Measurements from ENCODE around the gene HDAC9. TPM values are rescaled to one million over a fixed set of nuclear protein-coding genes. Genes with fewer than 3 reads are reported as not detected.

The HDAC9 gene
- total RNA-seq, 1 experiment from 2014 or later = 17.1 TPM

- no peaks in the 10 kb centered on the region for H3K4me1 ChIP-seq (ENCODE audit: control insufficient read depth, insufficient read depth, low read length)
- ChIA-PET CTCF (interaction anchor here (0.6 kb wide), 2 partner anchors 17 to 232 kb away, joined by 3 to 5 read pairs; no protein-coding TSS in a partner anchor), POLR2A (no interaction called here)
- H3K27ac ChIP-seq (ENCODE audit: low read length) = no peak overlapping the region
- TF ChIP-seq, protein P1, sequence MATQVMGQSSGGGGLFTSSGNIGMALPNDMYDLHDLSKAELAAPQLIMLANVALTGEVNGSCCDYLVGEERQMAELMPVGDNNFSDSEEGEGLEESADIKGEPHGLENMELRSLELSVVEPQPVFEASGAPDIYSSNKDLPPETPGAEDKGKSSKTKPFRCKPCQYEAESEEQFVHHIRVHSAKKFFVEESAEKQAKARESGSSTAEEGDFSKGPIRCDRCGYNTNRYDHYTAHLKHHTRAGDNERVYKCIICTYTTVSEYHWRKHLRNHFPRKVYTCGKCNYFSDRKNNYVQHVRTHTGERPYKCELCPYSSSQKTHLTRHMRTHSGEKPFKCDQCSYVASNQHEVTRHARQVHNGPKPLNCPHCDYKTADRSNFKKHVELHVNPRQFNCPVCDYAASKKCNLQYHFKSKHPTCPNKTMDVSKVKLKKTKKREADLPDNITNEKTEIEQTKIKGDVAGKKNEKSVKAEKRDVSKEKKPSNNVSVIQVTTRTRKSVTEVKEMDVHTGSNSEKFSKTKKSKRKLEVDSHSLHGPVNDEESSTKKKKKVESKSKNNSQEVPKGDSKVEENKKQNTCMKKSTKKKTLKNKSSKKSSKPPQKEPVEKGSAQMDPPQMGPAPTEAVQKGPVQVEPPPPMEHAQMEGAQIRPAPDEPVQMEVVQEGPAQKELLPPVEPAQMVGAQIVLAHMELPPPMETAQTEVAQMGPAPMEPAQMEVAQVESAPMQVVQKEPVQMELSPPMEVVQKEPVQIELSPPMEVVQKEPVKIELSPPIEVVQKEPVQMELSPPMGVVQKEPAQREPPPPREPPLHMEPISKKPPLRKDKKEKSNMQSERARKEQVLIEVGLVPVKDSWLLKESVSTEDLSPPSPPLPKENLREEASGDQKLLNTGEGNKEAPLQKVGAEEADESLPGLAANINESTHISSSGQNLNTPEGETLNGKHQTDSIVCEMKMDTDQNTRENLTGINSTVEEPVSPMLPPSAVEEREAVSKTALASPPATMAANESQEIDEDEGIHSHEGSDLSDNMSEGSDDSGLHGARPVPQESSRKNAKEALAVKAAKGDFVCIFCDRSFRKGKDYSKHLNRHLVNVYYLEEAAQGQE (IDR thresholded peaks at IDR 0.05; ENCODE audit: insufficient read depth in 1 of 2, low read depth in 2 of 2, low read length in 1 of 2) = no peak
- no peak for TF ChIP-seq SIN3A (IDR thresholded peaks at IDR 0.05; ENCODE audit: borderline replicate concordance, insufficient read depth, low read depth, low read length)
- TF ChIP-seq TCF7L2 (IDR thresholded peaks at IDR 0.05; ENCODE audit: low read depth, low read length) = no peak
- TF ChIP-seq, protein P2, sequence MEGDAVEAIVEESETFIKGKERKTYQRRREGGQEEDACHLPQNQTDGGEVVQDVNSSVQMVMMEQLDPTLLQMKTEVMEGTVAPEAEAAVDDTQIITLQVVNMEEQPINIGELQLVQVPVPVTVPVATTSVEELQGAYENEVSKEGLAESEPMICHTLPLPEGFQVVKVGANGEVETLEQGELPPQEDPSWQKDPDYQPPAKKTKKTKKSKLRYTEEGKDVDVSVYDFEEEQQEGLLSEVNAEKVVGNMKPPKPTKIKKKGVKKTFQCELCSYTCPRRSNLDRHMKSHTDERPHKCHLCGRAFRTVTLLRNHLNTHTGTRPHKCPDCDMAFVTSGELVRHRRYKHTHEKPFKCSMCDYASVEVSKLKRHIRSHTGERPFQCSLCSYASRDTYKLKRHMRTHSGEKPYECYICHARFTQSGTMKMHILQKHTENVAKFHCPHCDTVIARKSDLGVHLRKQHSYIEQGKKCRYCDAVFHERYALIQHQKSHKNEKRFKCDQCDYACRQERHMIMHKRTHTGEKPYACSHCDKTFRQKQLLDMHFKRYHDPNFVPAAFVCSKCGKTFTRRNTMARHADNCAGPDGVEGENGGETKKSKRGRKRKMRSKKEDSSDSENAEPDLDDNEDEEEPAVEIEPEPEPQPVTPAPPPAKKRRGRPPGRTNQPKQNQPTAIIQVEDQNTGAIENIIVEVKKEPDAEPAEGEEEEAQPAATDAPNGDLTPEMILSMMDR (IDR thresholded peaks at IDR 0.05) = peak; percentile 77
- no peak for TF ChIP-seq POLR2AphosphoS5 (IDR thresholded peaks at IDR 0.05; ENCODE audit: low read depth, low read length)
- no peaks in the 10 kb centered on the region for H3K27me3 ChIP-seq (ENCODE audit: control insufficient read depth, insufficient read depth, low read length)
- no peak for ATAC-seq
- H3K36me3 ChIP-seq (ENCODE audit: control insufficient read depth, insufficient read depth, low read length) = no peaks in the 10 kb centered on the region
- H3K4me3 ChIP-seq (ENCODE audit: low read depth in 2 of 2, low read length in 2 of 2) = no peak overlapping the region
- 0 out of 2 replicates have a peak, but pooled peaks cover 3% of the 10 kb centered on the region for H3K9me3 ChIP-seq (ENCODE audit: control insufficient read depth, insufficient read depth, low read depth, low read length)
- in situ Hi-C loops (cut with HindIII; ENCODE audit: low pct_unique_long_range_greater_than_20kb, low sequenced_read_pairs) (no loop called here), intact Hi-C loops (cut with micrococcal nuclease; ENCODE audit: unreplicated experiment) (no loop called here)
- peak; percentile 18 for DNase-seq (ENCODE audit: low read depth, low spot score)
- no TSS peak for BruUV-seq (replicated peaks)
Observed at GRCh38 chr7:19051767-19052375, 556.3 kb downstream of the HDAC9 start.
